MM.1S (cell line): ENCODE results near the gene CREB5.

Source experiments
- CTCF ChIP-seq: fragments of 300-600 bp; sonication (generic); IDR thresholded peaks from 2 replicates; pipeline ENCODE4 v1.5.1; 2016; ENCODE audit warnings: antibody characterized with exemption, low read length, mixed read lengths
- EZH2 ChIP-seq: fragments of 300-600 bp; sonication (generic); optimal IDR thresholded peaks from 2 replicates; pipeline ENCODE3; 2017; ENCODE audit warnings: low read depth, mild to moderate bottlenecking, antibody characterized with exemption, low read length, mixed read lengths
- EZH2phosphoT487 ChIP-seq: fragments of 300-600 bp; sonication (generic); IDR thresholded peaks from 2 replicates; pipeline ENCODE4 v1.6.1; 2018; ENCODE audit warnings: antibody characterized with exemption, low read length

GRCh38 chr7:28595801-28596200 lies 183.5 kb downstream of the CREB5 start:
- TF ChIP-seq CTCF (no peak), EZH2 (no peak), EZH2phosphoT487 (no peak)
